SJCRH30 (cell line): ENCODE measurements around the gene ZNF74. TPM values are rescaled to one million over a fixed set of nuclear protein-coding genes. Genes with fewer than 3 reads are reported as not detected.

Experiments used
- total RNA-seq: library from RNA; depleted of rRNA; stranded (reverse); fragments of >200 nt; shearing (Covaris generic); gene quantifications from 2 replicates; pipeline ENCODE4 v1.2.3, GENCODE V29; 2014; rRNA removed

ZNF74 gene
- total RNA-seq, 1 experiment from 2014 or later: 22.7 TPM

Other genes starting within 250 kb of the ZNF74 start
- gene CCDC188, start 243.1 kb upstream of the ZNF74 start, total RNA-seq: not detected in 2 replicates
- 0.10 and 0.30 TPM in 2 replicates for gene RTN4R, start 125.8 kb upstream of the ZNF74 start, total RNA-seq
- gene DGCR6L, start 74.1 kb upstream of the ZNF74 start, total RNA-seq: 25.8 and 31.1 TPM in 2 replicates
- gene SCARF2, start 43.7 kb downstream of the ZNF74 start, total RNA-seq: 10.6 and 12.9 TPM in 2 replicates
- 12.2 and 12.7 TPM in 2 replicates for gene KLHL22, start 101.6 kb downstream of the ZNF74 start, total RNA-seq
- 14.7 and 15.2 TPM in 2 replicates for gene MED15, start 113.5 kb downstream of the ZNF74 start, total RNA-seq